CD4-positive, alpha-beta T cell treated with Interleukin-15 for 1 hour (primary cell): ENCODE results near the gene PTBP2.

Source experiments
- DNase-seq: peaks from one replicate; pipeline ENCODE4 v3.0.0-alpha.2; 2020

Gene PTBP2

DNA sequence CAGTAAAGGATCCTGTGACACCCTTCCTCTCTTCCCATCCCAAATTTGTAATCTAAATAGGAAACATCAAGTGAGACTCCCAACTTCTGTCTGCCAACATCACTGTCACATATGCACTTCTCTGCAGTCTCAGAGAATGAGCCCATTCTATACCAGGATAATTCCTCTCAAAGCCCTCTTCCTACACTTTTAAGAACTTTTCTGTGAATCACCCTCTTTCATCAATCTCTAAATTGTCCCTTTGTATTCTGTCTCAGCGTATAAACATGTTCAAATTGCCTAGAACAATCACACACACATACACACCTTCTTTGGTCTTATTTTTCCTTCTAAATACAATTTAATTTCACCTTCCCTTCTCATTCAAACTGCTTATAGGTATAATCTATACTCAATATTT, 111.8 kb downstream of the PTBP2 start:
- no peak for DNase-seq

DNA sequence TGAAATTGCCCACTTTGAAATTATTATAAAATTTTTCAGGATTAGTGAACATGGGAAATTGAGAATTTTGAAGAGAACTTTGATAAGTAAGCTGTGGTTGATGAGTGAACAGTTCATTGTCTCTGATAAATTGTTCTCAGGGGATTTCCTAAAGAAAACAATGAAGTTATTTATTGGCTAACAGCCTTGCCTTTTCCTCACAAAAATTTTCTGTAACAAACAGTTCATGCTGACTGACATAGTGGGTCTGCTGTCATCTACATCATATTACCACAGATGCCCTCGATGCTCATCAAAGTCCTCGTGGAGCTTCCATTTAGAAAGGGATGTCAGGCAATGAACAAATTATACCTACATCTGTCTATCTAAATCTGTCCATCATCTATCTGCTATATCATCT, 113.4 kb downstream of the PTBP2 start:
- no peak for DNase-seq

DNA sequence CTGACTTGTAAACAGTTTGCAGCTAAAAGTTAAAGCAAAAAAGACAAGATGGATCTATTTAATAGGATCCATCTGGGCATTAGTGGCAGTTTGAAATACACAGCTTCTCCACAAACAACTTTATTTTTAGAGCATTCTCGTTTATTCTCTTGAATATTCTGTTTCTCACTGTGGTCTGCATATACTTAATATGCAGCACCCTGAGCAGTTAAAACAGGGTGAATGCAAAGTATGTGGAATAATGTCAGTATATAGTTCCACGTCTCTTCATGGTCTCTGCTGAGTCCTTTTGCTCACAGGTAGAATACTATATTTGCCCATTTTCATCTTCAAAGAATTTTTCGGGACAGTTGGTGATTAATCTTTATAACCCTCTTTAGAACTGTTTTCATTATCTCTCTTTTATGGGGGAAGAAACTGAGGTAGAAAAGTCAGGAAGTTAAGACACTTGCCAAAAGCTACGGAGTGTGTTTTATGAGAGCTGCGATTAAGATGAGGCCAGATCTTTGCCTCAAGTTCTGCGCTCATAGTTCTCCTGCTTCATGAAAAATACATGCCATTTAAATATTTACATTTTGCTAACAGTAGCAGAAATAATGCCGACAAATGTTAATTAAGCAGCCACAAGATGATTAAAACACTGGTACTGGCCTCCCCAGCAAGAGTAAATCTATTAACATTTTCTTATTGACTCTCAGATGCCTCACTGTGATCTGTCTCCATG, 115.6 kb downstream of the PTBP2 start:
- no peak for DNase-seq

DNA sequence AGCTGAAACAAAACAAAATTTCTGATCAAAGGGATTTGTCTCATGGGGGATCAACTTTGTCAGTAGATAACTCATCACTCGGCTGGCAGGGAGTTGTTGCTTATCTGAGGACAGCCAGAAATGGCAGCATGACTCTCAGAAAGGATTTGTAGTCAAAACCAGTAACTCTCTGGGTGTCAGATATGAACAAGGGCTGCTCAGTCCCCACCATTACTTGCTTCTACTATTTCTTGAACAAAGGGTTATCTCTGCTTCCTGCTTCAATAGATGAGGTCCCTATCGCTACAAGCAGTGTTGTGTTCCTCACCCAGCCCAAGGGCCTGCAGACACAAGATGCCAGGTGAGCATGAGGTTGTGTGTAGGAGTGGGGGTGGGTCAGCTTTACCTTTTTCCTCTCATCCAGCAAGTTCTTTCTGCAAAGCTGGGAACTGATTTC, 116.2 kb downstream of the PTBP2 start:
- no peak for DNase-seq

DNA sequence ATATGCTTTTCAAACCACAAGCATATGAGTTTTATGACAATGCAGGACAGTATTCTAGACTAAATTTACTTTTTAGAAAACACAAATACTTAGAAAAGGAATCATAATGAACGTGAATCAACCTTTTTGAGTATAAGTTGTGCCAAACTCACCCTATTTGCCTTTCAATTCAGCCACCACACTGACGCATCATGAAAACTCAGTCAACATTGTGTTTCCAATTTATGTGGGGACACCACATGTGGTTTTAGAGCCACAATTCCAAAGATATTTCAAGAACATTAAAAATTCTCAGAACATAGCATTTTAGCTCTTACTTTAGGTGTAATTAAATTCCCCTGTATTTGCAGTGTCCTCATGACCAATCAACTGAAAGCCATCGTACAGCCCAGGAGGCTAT, 118.8 kb downstream of the PTBP2 start:
- no peak for DNase-seq

DNA sequence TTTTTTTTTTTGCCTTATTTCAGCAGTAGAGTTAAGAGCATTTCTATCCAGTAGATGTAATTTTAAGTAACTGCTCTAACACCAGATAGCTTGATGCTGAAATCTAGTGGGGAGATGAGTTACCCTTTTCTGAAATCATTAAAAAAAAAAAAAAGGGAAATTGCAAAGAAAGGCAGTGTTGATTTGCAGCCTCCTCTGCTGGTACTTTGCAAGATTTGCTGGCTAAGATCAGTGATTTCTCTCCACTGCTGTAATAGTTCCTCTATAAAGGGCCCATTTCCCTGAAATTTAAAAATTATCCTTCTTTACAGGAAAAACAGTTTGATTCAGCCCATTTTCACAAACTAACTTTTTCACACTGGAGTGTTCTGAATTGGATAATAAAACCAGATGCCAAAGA, 120.6 kb downstream of the PTBP2 start:
- no peak for DNase-seq

DNA sequence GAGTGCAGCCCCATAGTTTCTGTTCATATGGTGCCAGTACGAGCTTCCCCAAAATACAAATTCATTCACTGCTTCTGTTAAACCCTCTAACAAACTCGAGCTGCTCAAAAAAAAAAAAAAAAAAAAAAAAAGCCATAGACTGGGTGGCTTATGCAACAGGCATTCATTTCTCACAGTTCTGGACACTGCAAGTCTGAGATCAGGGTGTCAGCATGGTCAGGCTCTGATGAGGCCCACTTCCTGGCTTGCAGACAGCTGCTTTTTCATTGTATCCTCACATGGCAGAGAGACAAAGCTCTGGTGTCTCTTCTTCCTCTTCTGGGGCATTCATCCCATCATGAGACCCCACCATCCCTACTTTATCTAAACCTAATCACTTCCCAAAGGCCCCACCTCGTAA, 121.6 kb downstream of the PTBP2 start:
- DNase-seq: no peak

DNA sequence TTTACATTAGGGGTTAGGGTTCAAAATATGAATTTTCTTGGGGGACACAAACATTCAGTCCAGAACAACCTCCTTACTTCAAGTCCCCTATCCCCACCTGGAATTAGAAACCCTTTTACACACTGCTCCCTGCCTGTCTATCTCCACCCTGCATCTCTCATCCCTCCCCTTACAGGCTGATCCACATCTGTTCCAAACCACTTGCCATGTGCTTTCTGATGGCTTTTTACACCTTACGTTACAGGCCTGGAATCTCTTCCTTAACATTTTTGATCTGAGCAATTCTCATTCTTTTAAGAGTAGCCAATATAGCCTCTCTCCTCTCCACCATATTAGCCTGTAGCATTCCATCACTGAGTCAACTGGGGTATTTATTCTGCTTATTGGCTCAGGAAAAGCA, 122.0 kb downstream of the PTBP2 start:
- DNase-seq: no peak

DNA sequence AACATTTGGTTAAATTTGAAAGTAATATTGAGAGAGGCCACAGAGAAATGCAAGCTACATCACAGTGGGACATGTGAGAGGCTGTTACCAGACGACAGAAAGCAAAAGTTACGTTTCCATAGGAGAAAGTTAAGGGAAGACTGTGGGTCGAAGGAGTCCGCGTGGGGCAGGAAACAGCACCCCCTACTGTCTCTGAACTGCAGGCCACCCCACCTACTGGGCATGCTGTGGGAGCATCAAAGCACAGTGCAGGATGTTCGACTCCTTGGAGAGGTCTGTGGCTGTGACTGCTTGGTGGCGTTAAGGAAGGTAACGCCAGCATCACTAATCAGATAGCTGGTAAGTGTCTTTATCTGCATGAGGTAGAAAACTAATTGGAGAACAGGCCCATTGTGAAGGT, 123.9 kb downstream of the PTBP2 start:
- DNase-seq: no peak

DNA sequence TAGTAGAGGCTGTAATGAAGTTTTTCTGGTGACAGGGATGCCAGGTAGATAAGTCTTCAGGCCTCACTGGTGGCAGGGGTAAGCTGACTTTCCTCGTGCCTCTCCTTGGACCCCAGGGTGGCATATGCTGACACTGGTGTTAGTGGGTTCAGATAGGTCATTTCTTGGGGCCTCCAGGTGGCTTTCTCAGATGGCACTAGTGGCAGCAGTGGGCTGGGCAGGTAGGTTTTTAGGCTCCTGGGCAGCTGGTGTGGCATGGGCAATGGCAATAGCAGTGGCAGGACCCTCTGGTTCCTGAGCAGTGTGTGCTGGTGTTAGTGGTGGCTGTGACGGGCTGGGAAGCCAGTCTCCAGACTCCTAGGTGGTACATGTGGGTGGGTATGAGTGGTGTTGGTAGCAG, 140.3 kb downstream of the PTBP2 start:
- no peak for DNase-seq

DNA sequence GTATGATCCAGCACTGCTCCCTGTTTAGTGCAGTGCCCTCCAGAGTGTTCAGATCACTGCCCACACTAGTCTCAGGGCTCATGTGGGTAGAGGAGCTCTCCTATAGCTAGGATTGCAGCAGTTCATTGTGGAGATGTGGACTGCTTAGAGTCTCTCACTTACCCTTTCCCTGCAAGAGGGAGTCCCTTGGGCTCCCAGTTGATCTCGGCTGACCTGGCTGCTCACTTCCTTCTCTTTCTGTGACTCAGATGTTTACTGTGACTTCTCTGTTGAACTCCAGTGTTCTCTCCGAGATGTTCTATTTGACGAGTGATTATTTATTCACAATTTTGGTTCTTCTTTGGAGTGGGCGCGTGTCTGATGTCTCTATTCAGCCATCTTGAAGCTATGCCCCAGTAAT, 141.9 kb downstream of the PTBP2 start:
- no peak for DNase-seq
